Fibroblast of gingiva (primary cell): Measurements from ENCODE around the gene MTSS2.
A peak's percentile ranks its signal among the peaks of the same experiment; 100 is the strongest.
"Not testable (repeated sequence)": the region's sequence is repeated elsewhere in the genome, so short reads cannot be mapped to it uniquely, and the experiment has no call there.

Experiments used
- DNase-seq: peaks from one replicate; pipeline ENCODE4 v3.0.0-alpha.2; 2011; ENCODE audit warnings: low read depth

The MTSS2 gene

GRCh38 chr16:70653809-70654771 lies 31.8 kb downstream of the MTSS2 start:
- peak; percentile 75 for DNase-seq

GRCh38 chr16:70653406-70653805 lies 32.4 kb downstream of the MTSS2 start:
- DNase-seq = no peak

DNA sequence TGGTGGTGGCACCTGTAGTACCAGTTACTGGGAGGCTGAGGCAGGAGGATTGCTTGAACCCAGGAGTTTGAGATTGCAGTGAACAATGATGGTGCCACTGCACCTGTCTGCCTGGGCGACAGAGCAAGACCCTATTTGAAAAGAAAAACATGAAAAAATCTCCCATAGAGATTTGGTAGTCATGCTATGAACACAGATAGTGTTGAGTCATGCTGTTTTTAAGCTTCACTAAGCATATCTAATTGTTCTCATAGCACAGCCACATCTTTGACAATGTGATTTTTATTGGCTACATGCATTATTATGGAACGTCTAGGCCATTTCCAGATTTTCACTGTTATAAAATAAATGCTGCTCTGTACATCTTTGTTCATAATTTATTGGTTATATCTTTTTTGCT lies 33.5 kb downstream of the MTSS2 start:
- DNase-seq = no peak

GRCh38 chr16:70651524-70651923 lies 34.3 kb downstream of the MTSS2 start:
- DNase-seq = no peak

DNA sequence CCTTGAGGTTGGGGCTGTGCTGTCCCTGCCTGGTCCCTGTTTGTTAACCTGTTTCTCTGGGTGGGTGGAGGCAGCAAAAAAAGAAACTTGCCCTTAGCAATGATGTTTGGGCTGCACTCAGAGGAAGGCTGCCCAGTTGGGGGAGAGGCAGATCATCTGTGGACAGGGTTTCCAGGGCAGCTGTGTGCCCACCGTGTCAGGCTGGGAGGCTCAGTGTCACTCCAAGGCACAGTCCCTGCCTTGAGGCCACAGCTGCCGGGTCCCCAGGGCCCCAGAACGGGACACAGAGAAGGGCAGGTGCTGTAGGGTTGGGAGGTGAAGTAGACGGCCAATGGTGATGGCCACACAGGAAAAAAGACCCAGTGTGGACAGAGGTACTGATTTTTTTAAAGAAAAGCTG lies 35.6 kb downstream of the MTSS2 start:
- DNase-seq = no peak

GRCh38 chr16:70649300-70649699 lies 36.6 kb downstream of the MTSS2 start:
- DNase-seq = peak; percentile 58

- DNase-seq = no peak
Observed at GRCh38 chr16:70648606-70649005, 37.2 kb downstream of the MTSS2 start.

DNA sequence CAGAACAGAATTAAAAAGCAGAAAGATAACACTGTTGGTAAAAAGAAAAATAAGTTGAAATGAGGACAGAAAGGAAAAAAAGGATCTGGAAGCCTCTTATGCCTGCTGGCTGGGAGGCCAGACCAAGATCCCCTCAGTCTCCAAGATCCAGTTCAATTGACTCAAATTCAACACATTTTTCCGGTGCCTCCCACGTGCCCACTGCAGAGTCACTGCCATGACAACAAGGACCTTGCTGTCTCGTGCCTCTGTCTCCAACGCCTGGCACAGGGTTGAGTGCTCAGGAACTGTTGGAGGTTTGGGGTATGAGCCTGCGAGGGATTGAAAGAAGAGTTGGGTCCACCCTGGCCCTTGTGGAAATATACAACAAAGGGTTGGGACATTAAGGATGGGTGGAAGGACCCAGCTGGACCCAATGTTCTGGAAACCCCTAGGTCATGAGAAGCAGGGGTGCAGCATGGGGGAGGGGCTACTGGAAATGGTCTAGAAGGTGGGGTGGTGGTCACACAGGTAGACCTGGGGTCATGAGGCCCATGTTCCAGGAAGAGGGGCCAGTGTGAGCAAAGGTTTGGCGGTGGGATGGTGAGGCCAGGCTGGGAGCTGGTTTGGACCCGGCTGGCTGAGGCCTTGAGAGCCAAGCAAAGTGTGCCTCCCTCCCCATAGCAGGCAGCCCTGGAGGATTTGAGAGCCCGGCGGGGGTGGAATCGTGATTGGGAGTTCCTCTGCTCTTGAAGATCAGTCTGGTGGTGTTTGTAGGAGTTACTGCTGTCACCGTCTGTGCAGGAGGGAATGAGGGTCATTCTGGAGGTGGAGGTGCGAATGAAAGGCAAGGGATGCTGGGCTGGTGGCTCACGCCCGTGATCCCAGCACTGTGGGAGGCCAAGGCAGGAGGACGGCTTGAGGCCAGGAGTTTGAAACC lies 38.2 kb downstream of the MTSS2 start:
- DNase-seq = no peak

DNA sequence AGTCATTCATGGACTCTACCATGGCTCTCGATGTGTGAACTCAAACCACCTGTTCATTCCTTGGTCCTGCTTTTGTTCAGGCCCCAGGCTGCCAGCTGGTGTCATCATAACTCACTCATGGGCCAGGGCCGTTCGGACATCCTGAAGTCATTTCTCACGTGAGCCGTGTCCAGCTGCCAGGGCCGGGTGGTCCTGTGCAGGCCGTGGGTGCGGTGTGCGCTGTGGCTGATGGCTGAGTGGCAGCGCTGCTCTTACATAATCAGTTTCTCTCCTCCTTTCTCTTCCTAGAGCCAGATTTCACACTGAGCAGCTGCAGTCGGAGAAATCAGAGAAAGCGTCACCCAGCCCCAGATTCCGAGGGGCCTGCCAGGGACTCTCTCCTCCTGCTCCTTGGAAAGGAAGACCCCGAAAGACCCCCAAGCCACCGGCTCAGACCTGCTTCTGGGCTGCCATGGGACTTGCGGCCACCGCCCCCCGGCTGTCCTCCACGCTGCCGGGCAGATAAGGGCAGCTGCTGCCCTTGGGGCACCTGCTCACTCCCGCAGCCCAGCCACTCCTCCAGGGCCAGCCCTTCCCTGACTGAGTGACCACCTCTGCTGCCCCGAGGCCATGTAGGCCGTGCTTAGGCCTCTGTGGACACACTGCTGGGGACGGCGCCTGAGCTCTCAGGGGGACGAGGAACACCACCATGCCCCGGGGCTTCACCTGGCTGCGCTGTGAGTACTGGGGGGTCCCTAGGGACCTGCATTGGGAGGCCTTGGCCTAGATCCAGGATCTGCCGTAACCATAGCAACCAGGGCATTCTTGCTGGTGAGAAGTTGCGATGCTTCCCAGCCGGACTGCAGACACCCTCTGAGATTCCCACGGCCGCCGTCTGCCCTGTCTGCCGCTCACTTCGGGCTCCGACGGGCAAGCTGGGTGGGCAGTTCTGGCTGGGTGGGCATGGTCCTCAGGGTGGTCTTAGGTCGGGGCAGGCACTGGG lies 39.3 kb downstream of the MTSS2 start, which contains the start of gene IL34:
Gene IL34, plus strand, starts transcription at position 300 of the 982 bp plus-strand sequence. Its CDS starts 389 bp downstream, at position 689.
- no peak for DNase-seq

GRCh38 chr16:70644763-70645597 lies 40.9 kb downstream of the MTSS2 start:
- no peak for DNase-seq

DNA sequence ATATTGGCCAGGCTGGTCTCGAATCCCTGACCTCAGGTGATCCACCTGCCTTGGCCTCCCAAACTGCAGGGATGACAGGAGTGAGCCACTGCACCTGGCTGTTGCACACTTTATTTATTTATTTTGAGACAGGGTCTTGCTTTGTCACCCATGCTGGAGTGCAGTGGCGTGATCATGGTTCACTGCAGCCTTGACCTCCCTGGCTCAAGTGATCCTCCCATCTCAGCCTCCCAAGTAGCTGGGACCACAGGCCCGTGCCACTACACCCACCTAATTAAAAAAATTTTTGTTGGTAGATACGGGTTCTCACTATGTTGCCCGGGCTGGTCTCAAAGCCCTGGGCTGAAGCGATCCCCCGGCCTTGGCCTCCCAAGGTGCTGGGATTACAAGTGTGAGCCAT lies 42.6 kb downstream of the MTSS2 start:
- not testable (repeated sequence) for DNase-seq

DNA sequence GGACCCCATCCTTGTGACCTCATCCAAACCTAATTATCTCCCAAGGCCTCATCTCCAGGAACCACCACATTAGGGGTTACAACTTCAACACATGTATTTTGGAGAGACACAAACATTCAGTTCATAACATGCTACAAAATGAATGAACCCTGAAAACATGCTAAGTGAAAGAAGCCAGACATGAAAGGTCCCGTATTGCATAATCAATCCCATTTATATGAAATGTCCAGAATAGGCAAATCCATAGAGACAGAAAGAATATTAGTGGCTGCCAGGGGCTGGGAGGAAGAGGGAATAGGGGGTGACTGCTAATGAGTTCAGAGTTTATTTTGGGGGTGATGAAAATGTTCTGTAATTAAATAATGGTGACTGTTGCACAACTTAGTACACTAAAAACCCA lies 43.2 kb downstream of the MTSS2 start:
- DNase-seq = no peak

GRCh38 chr16:70638814-70639792 lies 46.8 kb downstream of the MTSS2 start:
- peak; percentile 78 for DNase-seq
